Measurements from ENCODE around the gene NBEA.

- no peak for TF ChIP-seq POLR2AphosphoS5 (IDR thresholded peaks at IDR 0.05; ENCODE audit: low read depth)
- no peak for TF ChIP-seq CTCF (IDR thresholded peaks at IDR 0.05; ENCODE audit: insufficient read depth, low read length)
- TF ChIP-seq GABPA (IDR thresholded peaks at IDR 0.05; ENCODE audit: low read depth) = no peak
- peak; percentile 92 for TF ChIP-seq REST (IDR thresholded peaks at IDR 0.05; ENCODE audit: insufficient replicate concordance, low read depth)
These were observed 15.6 kb upstream of the NBEA start for GRCh38 chr13:34926508-34926907.
